ENCODE measurements around the gene AASDH.

DNA sequence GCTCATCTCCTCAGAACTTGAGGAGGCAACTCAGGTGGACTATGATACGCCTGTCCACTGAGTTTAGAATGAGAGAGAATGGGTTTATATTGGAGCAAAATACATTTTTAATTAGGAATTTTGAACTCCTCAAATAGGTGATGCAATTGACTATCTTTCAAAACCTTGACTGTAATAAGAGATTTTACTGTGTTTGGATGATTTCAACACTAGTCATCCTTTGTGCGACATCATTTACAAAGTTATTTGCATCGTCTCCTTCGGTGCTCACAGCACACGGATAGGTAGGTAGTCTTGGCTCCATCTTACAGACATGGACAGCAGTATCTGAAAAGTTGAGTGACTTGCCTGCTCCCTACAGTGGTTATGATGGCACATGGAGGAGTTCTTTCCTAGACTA lies 67.0 kb downstream of the AASDH start:
- TF ChIP-seq, protein P1, sequence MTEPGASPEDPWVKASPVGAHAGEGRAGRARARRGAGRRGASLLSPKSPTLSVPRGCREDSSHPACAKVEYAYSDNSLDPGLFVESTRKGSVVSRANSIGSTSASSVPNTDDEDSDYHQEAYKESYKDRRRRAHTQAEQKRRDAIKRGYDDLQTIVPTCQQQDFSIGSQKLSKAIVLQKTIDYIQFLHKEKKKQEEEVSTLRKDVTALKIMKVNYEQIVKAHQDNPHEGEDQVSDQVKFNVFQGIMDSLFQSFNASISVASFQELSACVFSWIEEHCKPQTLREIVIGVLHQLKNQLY (CRISPR knock-in tag; IDR thresholded peaks at IDR 0.05): no peak
- TF ChIP-seq TP53 (CRISPR knock-in tag; IDR thresholded peaks at IDR 0.05): no peak
- TF ChIP-seq CTCF (IDR thresholded peaks at IDR 0.05): no peak
- TF ChIP-seq, protein P2, sequence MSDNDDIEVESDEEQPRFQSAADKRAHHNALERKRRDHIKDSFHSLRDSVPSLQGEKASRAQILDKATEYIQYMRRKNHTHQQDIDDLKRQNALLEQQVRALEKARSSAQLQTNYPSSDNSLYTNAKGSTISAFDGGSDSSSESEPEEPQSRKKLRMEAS (CRISPR knock-in tag; IDR thresholded peaks at IDR 0.05): no peak
